Activated T-cell treated with anti-CD3 and anti-CD28 coated beads for 4 hours (primary cell): ENCODE measurements around the gene SCGB1D2.

ENCODE experiments used
- DNase-seq: peaks from one replicate; pipeline ENCODE4 v3.0.0-alpha.2; 2020

Gene SCGB1D2

GRCh38 chr11:62264004-62264403 lies 22.0 kb downstream of the SCGB1D2 start:
- no peak for DNase-seq

GRCh38 chr11:62266558-62266957 lies 24.5 kb downstream of the SCGB1D2 start:
- no peak for DNase-seq

DNA sequence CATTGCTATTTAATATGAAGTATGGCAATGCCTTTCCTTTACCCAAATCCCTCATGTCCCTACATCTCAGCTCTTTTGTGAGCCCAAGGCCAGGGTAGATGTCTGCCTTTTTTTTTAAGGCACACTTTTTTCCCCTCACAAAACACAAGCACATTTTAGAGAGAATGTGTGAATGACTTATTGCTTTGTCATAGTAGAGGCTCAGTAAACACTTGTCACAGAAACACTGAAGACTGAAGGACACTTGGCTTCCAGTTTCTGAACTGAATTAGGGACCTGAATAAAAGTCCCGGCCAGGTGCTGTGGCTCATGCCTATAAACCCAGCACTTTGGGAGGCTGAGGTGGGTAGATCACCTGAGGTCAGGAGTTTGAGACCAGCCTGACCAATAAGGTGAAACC lies 25.0 kb downstream of the SCGB1D2 start:
- DNase-seq: no peak

DNA sequence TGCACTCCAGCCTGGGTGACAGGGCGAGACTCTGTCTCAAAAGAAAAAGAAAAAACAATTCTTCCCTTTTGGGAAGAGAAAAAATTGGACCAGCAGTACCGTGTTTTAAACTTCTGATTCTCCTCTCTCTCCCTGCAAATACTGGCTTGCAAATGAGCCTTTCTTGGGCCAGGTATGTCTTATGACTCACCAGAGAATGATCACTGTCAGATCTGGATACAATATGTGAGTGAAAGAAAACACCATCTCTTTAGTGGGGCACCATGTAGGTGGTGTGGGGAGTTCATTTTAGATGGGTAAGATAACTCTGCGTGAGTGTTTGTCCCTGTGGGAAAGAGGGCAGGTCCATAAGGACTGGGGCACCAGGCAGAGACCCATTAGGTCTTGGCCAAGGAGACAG lies 25.5 kb downstream of the SCGB1D2 start:
- DNase-seq: no peak

- DNase-seq: no peak
These were observed 27.7 kb downstream of the SCGB1D2 start, which contains the start of gene SCGB2A2 for GRCh38 chr11:62269654-62270278. Gene SCGB2A2, plus strand, starts transcription at chr11:62270158. Its CDS starts 59 bp downstream, at chr11:62270217.

GRCh38 chr11:62273284-62273683 lies 31.2 kb downstream of the SCGB1D2 start:
- no peak for DNase-seq

- no peak for DNase-seq
These were observed 31.8 kb downstream of the SCGB1D2 start for GRCh38 chr11:62273789-62274275.

GRCh38 chr11:62280452-62280851 lies 38.4 kb downstream of the SCGB1D2 start:
- DNase-seq: no peak
